Hippocampal formation (tissue), 2 donors: ENCODE results near the gene KRT6C.
"Not testable (repeated sequence)": the region's sequence is repeated elsewhere in the genome, so short reads cannot be mapped to it uniquely, and the experiment has no call there.

Experiments used
- DNase-seq, 2 donors: peaks; one replicate each; lab custom pipeline; 2025; lab: John Stamatoyannopoulos, UW

KRT6C gene

GRCh38 chr12:52473768-52474167, at the start of gene KRT6C:
Gene KRT6C (minus strand): TSS chr12:52473805. CDS start chr12:52473737, 68 bp downstream.
- no peak for DNase-seq

- no peak for DNase-seq
Measured at GRCh38 chr12:52522346-52523011, 48.9 kb upstream of the KRT6C start.

- no peak for DNase-seq
Measured at GRCh38 chr12:52521568-52522266, 48.1 kb upstream of the KRT6C start.

DNA sequence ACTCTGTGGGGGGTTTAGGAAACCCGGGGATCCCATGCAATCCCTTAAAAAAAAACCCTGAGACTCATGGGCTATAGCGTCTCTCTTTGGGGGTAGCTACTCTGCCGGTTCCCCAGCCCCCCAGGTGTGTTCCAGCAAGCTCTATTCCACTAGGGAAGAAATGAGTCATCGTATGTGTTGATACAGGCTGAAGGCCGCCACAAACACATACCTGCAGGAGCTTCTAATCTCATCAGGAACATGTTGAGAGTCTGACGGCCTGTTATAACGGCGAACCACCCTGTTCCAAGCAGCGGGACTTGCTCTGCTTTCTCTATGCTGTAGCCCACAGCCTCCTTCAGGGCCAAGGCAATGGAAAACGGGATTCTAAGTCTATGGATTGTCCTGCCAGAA, 47.6 kb upstream of the KRT6C start:
- DNase-seq, result no peak

DNA sequence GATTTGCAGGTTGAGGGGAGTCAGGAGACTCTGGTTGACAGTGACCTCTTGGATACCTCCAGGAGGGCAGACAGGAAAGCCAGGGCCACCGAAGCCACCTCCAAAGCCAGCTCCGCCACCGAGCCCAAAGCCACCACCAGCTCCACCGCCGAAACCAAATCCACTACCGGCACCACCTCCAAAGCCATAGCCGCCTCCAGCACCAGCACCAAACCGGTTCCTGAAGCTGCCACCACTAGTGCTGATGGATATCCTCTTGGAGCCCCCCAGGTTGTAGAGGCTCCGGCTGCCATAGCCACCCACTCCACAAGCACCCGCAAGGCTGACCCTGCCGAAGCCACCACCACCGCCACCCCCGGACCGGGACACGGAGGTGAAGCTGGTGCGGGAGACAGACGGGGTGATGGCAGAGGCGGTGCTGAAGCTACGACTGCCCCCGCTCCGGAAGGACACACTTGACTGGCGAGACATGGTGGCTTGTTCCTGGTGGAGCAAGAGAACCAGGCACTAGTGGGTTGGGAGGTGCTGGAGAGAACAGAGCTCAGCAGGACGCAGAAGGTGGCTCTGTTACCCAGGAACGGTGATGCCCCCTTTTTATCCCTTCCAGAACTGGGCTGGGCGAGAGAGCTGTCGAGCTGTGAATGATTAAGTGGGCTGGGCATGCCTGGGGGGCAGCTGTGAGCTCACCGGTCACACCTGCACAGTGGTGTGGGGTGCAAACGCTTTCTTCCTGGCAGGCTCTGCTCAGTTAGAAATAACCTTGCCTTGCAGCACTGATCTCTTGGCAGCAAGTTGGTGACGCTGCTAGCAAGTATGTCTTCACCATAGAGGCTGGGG, 46.4 kb upstream of the KRT6C start, which contains the start of gene KRT5:
Gene KRT5, minus strand, starts transcription at position 569 of the 837 bp plus-strand sequence. Its CDS starts 98 bp downstream, at position 471.
- DNase-seq, result no peak

DNA sequence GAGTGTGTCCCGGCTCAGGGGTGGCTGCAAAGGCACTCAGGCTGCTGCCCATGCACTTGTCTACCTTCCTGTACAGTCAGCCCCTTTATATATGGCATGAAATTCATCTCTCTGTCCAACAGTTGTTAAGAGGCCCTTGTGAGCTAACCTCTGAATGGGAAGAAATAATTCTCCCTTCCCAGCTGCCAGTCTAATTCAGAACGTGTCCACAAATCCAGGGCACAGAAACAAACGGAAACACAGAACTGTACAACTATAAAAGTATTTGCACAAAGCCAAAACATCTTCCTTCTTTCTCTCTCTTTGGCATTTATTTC, 45.7 kb upstream of the KRT6C start:
- no peak for DNase-seq

- no peak for DNase-seq
Measured at GRCh38 chr12:52518574-52519386, 45.2 kb upstream of the KRT6C start.

- no peak for DNase-seq
Measured at GRCh38 chr12:52517888-52518287, 44.3 kb upstream of the KRT6C start.

DNA sequence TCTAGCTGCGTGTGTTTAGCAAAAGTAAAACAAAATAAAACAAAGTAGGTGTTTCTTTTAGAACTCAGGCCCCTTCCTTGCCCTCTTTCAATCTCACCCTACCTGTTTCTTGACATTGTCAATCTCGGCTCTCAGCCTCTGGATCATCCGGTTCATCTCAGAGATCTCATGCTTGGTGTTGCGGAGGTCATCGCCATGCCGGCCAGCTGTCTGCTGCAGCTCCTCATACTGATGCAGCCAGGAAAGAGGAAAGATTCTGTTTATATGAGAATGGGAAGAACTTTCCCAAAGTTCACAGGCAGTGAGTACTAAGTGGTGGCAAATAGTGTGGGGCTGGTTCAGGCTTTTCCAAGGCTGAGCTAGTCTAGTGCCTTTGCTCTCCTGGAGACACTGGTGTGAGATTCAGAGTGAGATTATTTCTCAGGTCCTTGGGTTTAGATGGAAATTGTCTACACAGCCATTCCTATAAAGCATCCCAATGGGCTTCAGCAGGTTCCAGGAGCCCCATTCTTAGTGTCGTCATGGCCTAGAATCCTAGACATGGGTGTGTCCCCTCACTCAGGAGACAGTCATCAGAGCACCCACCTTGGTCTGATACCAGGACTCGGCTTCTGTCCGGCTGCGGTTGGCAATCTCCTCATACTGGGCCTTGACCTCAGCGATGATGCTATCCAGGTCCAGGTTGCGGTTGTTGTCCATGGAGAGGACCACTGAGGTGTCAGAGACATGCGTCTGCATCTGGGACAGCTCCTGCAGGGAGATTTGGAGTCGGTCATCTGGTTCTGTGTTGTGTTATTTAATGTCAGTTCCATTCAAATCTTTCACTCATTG, 43.6 kb upstream of the KRT6C start:
- DNase-seq, result no peak

GRCh38 chr12:52515927-52516831, 42.6 kb upstream of the KRT6C start:
- no peak for DNase-seq

DNA sequence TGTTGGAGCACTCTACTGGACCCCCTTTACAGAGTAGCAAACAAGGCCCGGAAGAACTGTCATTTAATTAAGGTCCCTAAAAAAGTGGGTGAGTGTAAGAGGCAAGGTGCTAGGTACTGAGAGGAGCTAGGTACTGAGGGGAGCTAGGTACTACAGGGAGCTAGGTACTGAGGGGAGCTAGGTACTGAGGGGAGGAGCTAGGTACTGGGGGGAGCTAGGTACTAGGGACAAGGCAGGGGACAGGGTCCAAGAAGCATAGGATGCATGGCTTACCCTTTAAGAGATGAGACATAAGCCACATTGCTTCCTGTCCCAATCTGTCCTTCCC, 41.7 kb upstream of the KRT6C start:
- DNase-seq, result no peak

- DNase-seq, result no peak
Measured at GRCh38 chr12:52514471-52515318, 41.1 kb upstream of the KRT6C start.

- no peak for DNase-seq
Measured at GRCh38 chr12:52513736-52514135, 40.1 kb upstream of the KRT6C start.

GRCh38 chr12:52508211-52508610, 34.6 kb upstream of the KRT6C start:
- no peak for DNase-seq

DNA sequence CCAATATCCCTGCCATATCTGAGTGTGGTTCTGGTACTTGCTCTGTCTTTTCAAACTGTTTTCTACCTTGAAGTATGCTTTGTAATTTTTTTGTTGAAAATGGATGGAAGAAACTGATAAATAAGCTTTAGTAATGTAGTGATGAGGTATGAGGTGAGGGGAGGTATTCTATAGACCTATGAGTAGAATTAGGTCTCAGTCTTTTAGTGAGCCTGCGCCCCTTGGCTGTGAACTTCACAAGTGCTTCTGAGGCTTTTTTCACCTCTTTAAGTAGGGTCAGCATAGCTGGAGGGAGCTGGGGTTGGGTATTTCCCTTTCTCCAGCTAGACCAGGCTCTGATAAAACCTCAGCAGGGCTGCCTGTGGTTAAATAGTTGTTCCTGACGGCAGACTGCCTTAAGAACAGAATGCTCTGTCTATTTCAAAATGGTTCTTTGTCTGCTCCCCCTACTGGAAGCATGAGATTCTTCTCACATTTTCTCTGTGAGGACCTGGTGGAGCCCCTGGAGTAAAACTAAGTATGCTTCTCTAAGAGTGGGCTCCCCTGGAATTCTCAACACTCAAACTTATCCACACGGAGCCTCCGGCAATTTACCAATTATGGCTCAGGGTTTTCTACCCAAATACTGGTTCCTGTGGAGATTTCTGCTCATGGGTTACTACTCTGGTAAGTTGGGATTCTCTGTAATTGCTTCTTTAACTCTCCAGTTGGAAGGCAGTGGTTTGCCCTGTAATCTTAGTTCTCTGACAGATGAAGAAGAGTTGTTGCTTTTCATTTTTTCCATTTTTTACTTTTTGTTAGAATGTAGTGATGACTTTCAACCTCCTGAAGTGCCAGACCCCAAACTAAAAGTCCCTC, 33.5 kb upstream of the KRT6C start:
- no peak for DNase-seq

- no peak for DNase-seq
Measured at GRCh38 chr12:52502877-52503276, 29.3 kb upstream of the KRT6C start.

DNA sequence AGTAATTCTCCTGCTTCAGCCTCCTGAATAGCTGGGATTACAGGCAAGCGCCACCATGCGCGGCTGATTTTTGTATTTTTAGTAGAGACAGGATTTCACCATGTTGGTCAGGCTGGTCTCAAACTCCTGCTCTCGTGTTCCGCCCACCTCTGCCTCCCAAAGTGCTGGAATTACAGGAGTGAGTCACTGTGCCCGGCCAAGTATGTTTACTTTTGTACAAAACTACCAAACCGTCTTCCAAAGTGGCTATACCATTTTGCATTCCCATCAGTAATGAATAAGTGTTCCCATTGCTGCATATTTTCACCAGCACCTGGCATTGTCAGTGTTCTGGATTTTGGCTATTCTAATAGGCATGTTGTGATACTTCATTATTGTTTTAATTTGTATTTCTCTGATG, 27.9 kb upstream of the KRT6C start:
- no peak for DNase-seq

DNA sequence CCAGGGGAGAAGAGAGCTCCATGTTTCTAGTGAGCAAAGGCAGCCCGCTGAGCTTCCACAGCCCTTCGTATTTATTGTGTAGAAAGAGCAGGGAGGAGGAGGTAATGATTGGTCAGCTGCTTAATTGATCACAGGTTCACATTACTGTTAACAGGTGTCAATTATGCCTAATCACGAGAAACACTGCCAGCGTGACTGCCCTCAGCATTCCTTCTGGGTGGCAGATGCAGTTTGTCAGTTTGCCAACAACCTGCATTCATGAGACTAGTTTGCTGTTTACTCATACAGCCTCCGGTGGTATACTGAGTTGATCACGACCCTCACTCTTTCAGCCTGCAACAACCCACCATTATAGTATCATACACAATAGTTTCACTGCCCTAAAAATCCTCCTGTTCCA, 27.0 kb upstream of the KRT6C start:
- not testable (repeated sequence) for DNase-seq
